HG03025 (cell line): Measurements from ENCODE around the gene NOL12.

Source experiments
- ATAC-seq: cut with Tn5 transposase; IDR thresholded peaks from one replicate; pipeline ENCODE4 v1.9.1; 2021; ENCODE audit warnings: mild to moderate bottlenecking, moderate library complexity; ENCODE audit not compliant: unreplicated experiment, low FRiP score

The NOL12 gene

DNA sequence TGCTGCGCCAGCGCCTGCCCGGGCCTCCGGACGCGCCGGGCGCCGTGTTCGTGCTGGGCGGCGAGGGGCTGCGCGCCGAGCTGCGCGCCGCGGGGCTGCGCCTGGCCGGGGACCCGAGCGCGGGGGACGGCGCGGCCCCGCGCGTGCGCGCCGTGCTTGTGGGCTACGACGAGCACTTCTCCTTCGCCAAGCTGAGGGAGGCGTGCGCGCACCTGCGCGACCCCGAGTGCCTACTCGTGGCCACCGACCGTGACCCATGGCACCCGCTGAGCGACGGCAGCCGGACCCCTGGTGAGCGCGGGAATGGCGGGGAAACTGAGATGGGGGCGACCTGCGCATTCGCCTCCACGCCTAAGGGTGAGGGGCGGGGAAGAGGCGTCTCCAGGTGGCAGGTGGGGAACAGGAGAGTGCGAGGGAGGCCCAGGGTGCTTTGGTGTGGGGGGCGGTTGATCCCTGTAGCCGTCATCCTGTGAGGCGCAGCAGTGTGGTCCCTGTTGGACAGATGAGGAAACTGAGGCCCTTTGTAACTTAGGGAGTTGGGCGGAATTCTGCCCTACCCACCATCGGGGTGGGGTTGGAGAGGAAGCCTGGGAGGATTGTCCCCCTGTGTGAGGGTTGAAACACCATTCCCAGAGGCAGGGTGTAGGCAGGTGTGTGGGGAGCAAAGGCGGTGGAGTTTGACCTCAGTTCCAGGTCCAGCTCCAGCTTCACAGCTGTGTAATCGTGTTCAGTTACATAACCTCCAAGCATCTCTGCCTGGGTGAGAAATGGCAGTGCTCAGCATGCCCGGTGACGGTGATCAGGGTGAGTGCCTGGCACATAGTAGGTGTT is 26.9 kb upstream of the NOL12 start:
- peak; percentile 23 for ATAC-seq

DNA sequence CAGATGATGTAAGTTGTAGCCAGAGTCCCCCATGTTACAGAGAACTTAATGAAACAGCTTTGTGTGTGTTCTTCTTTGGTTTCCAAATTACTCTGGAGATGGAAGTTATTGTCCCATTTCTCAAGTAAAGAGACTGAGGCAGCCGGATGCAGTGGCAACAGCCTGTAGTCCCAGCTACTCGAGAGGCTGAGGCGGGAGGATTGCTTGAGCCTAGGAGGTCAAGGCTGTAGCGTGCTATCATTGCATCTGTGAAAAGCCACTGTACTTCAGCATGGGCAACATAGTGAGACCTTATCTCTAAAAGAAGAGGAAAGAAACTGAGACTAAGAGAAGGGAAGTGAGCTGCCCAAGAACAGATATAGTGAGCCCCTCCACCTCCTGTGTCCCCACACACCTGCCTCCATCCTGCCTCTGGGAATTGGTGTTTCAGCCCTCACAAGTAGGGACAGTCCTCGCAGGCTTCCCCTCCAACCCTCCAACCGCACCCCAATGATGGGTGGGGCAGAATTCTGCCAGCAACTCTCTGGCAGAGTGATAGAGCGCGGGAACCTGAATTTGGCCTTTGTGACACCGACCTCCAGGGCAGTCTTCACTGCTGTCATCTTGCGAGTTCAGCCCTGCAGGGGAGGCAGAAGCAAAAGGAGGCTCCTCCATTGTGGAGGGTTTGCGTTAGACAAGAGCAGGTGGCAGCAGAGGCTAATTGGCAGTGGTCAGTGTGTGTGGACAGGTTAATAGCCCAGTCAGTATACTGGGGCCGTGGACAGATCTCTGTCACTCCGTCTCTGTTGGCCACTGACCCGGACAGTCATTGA is 26.0 kb upstream of the NOL12 start:
- no peak for ATAC-seq

DNA sequence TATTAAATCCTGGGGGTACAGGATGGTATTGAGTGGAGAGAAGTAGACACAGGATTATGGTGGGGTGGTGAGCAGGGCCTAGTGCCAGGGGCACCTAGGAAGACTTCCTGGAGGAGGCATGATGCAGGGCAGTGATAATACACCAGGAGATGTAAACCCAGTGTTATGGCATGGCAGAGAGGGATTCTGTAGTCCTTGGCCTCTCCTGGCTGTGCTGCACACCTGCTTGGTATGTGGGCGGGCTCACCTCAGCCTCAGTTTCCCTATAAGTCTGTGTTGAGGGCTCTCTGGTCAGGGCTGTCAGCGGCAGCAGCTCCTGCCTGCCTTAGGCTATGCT is 25.5 kb upstream of the NOL12 start:
- ATAC-seq: no peak

- no peak for ATAC-seq
Observed at GRCh38 chr22:37661160-37661924, 24.8 kb upstream of the NOL12 start.

DNA sequence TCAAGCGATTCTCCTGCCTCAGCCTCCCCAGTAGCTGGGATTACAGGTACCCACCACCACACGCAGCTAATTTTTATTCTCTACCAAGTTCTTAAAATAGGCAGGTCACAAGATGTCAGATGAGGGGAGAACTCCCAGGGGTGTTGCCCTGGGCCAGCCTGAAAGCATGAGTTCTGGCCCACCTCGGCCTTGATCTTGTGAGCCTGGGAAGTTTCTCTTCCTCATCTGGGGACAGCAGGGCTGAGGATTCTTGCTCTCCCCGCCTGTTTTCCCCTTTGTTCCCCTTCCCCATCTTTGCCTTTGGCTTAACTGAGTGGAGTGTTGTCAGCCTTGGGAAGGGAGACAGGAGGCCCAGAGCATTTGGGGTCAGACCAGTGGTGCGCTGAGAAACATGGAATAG is 24.1 kb upstream of the NOL12 start:
- no peak for ATAC-seq

DNA sequence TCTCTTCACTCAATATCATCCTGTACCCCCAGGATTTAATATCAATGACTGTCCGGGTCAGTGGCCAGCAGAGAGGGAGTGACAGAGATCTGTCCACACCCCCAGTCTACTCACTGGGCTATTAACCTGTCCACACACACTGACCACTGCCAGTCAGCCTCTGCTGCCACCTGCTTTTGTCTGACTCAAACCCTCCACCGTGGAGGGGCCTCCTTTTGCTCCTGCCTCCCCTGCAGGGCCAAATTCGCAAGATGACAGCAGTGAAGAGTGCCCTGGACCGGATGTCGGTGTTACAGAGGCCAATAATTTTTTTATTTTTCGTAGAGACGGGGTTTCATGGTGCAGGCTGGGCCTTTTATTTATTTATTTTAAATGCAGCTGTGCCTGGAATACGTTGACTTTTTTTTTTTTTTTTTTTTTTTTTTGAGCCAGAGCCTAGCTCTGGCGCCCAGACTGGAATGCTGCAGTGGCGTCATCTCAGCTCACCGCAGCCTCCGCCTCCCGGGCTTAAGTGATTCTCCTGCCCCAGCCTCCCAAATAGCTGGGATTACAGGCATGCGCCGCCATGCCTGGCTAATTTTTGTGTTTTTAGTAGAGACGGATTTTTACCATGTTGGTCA is 22.5 kb upstream of the NOL12 start:
- ATAC-seq: no peak

DNA sequence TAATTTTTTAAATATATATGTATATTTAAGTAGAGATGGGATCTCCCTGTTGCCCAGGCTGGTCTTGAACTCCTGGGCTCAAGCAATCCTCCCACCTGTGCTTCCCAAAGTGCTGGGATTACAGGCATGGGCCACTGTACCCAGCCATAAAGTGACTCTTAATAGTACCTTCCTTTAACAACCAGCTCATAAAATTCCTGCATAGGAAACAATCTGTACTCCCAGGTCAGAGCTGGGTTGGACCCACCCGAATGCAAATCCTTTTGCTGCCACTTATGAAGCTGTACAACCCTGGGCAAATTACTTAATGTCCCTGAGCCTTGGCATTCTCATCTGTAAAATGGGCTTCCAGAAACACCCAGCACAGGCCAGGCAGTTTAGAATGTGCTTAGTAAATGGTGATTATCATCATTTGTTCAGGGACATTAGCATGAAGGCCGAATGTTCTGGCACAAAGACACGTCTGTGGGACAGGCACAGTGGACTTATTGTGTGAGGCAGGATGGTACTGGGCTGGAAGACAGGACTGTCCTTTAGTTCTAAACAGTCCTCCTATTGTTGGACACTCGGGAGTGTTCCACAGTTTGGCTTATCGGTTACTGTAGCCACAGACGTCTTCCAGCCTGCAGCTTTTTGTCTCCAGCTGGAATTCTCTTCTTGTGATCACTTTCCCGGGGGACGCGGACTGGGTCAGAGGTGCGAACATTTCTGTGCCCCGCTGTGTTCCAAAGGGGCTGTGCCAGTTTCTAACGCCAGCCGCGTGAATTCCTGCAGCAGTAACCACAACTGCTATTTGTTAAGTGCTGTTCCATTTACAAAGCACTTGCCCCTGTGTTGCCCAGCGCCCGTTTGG is 21.7 kb upstream of the NOL12 start:
- no peak for ATAC-seq

GRCh38 chr22:37665487-37665886 is 20.7 kb upstream of the NOL12 start:
- no peak for ATAC-seq

DNA sequence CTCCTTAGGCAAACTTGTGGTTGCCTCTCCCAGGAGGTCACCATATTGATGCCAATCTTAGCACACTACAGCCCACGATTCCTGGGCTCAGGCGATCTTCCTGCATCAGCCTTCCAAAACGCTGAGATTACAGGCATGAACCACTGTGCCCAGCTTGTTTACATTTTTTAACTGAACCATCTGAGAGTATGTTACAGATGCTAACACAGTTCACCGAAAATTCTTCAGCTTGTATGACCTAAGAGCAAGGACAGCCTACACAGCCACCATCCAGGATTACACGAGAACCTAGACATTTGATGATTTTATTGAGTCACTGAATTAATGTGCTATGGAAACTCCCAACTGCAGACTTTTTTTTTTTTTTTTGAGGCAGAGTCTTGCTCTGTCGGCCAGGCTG is 16.6 kb upstream of the NOL12 start:
- no peak for ATAC-seq

DNA sequence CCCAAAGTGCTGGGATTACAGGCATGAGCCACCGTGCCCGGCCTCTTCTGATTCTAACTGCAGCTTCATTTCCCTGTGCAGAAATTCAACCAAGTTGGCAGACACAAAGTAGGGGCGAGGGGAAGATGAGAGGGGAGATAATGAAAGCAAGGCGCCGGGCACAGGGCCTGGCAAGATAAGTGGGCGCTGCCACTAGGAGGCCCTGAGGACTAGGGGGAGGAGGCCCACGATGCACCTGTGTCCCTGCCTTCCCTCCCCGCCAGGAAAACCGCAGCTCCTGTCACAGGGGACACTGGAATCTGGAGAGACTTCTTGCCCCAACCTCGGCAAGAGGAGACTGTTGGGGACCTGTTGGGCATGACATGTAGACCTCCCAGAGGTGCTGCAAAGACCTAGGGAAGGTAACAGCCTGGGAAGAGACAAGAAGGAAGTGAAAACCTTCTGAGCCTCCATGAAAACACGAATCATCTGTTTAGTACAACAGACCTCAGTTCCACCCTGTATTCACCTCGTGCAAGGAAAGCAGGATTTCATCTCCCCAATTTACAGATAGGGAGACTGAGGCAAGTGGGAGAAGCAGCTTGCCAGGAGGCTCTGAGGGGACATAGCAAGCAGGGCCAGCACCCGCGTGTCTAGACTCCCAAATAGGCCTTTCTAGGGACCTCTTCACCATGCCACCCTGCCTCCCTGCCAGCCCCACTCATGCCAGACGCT is 13.8 kb upstream of the NOL12 start:
- ATAC-seq: no peak

- ATAC-seq: no peak
Observed at GRCh38 chr22:37672920-37673455, 13.2 kb upstream of the NOL12 start.

GRCh38 chr22:37674248-37674647 is 11.9 kb upstream of the NOL12 start:
- ATAC-seq: no peak

- ATAC-seq: no peak
Observed at GRCh38 chr22:37674951-37675929, 10.9 kb upstream of the NOL12 start, which contains the start of gene LGALS1. Gene LGALS1, plus strand, starts transcription at chr22:37675636. Its CDS starts 67 bp downstream, at chr22:37675703.

- ATAC-seq: no peak
Observed at GRCh38 chr22:37675930-37676735, 10.0 kb upstream of the NOL12 start.

DNA sequence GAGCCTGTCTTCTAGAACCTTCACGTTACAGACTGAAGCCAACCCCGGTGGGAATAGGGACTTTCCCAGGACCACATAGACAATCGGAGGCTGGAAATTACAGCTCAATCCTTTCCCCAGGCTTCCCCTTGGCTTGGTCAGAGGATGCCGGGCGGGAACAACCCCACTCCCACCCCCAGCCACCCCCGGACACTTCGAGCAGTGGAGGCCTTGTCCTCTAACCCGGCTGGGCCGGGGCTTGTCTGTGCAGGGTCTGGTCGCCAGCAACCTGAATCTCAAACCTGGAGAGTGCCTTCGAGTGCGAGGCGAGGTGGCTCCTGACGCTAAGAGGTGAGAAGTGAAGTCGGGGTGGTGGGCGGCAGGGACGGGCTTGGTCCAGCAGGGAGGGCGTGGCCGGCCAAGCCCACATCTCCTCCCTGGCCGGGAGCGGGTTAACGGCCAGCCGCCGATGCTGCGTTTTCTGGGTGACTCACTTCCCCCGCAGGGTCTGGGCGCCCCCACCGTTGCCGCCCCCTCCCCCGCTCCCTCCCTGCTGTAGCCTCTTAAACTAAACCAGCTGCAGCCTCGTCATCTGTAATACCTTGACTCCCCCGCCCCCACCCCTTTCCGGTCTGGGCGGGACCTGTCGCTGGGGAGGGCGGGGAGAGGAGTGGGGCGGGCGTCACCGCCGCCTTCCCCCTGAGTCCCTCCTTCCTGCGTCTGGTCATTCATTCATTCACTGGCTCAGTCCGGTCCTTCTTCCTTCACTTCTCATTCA is 9.2 kb upstream of the NOL12 start:
- ATAC-seq: no peak

DNA sequence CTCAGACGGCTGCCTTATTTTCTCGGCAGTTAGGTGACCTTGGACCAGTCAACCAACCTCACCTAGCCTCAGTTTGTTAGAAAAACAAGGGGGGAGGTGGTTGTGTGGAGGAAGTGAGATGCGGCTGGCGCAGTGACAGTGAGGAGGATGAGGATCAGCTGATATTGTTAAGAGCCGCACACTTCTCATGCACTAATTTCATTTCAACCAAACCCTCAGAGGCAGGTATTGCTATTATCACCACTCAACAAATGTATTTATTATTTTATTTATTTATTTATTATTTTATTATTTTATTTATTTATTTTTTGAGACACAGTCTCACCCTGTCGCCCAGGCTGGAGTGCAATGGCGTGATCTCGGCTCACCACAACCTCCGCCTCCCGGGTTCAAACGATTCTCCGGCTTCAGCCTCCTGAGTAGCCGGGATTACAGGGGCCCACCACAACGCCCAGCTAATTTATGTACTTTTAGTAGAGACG is 8.6 kb upstream of the NOL12 start:
- ATAC-seq: no peak
